HG02870 (cell line): Measurements from ENCODE around the gene FAM184B.
"Not testable (repeated sequence)": the region's sequence is repeated elsewhere in the genome, so short reads cannot be mapped to it uniquely, and the experiment has no call there.

ENCODE experiments used
- ATAC-seq: cut with Tn5 transposase; IDR thresholded peaks from one replicate; pipeline ENCODE4 v1.9.1; 2021; ENCODE audit warnings: mild to moderate bottlenecking, moderate library complexity; ENCODE audit not compliant: unreplicated experiment

FAM184B gene

GRCh38 chr4:17690135-17690534 is 91.3 kb downstream of the FAM184B start:
- no peak for ATAC-seq

GRCh38 chr4:17688011-17688441 is 93.4 kb downstream of the FAM184B start:
- no peak for ATAC-seq

GRCh38 chr4:17687237-17687857 is 94.1 kb downstream of the FAM184B start:
- no peak for ATAC-seq

- not testable (repeated sequence) for ATAC-seq
Measured at GRCh38 chr4:17684648-17685047, 96.8 kb downstream of the FAM184B start.

- no peak for ATAC-seq
Measured at GRCh38 chr4:17682222-17682566, 99.2 kb downstream of the FAM184B start.

- ATAC-seq, result no peak
Measured at GRCh38 chr4:17681281-17682221, 99.9 kb downstream of the FAM184B start.

GRCh38 chr4:17680559-17681280 is 100.7 kb downstream of the FAM184B start:
- no peak for ATAC-seq

- ATAC-seq, result no peak
Measured at GRCh38 chr4:17670423-17670822, 111.0 kb downstream of the FAM184B start.

- no peak for ATAC-seq
Measured at GRCh38 chr4:17667653-17668201, 113.7 kb downstream of the FAM184B start.

- no peak for ATAC-seq
Measured at GRCh38 chr4:17667253-17667652, 114.2 kb downstream of the FAM184B start.

GRCh38 chr4:17665852-17666251 is 115.6 kb downstream of the FAM184B start:
- ATAC-seq, result no peak

- no peak for ATAC-seq
Measured at GRCh38 chr4:17665346-17665745, 116.1 kb downstream of the FAM184B start.

- ATAC-seq, result peak; percentile 70
Measured at GRCh38 chr4:17664755-17665154, 116.7 kb downstream of the FAM184B start.

GRCh38 chr4:17662694-17663093 is 118.7 kb downstream of the FAM184B start:
- no peak for ATAC-seq

GRCh38 chr4:17659196-17659595 is 122.2 kb downstream of the FAM184B start:
- ATAC-seq, result not testable (repeated sequence)

GRCh38 chr4:17657849-17658248 is 123.6 kb downstream of the FAM184B start:
- no peak for ATAC-seq

- no peak for ATAC-seq
Measured at GRCh38 chr4:17657090-17657489, 124.3 kb downstream of the FAM184B start.

- no peak for ATAC-seq
Measured at GRCh38 chr4:17654701-17655100, 126.7 kb downstream of the FAM184B start.

GRCh38 chr4:17650406-17650805 is 131.0 kb downstream of the FAM184B start:
- no peak for ATAC-seq

- no peak for ATAC-seq
Measured at GRCh38 chr4:17647927-17648326, 133.5 kb downstream of the FAM184B start.

- ATAC-seq, result no peak
Measured at GRCh38 chr4:17647176-17647806, 134.1 kb downstream of the FAM184B start.
